ENCODE results near the gene GBP3.
"Not testable (repeated sequence)": the region's sequence is repeated elsewhere in the genome, so short reads cannot be mapped to it uniquely, and the experiment has no call there.

GRCh38 chr1:89046318-89047183, 23.9 kb upstream of the GBP3 start:
- TF ChIP-seq EZH2phosphoT487 (IDR thresholded peaks at IDR 0.05; ENCODE audit: borderline replicate concordance); CTCF (IDR thresholded peaks at IDR 0.05 in 2 of 3, conservative IDR thresholded peaks at IDR 0.05 in 1 of 3; ENCODE audit: borderline replicate concordance in 1 of 3, insufficient read depth in 1 of 3, low read depth in 2 of 3, low read length in 2 of 3); YY1 (IDR thresholded peaks at IDR 0.05; ENCODE audit: extremely low read depth, insufficient replicate concordance, low read depth, low read length); POLR2AphosphoS5 (IDR thresholded peaks at IDR 0.05; ENCODE audit: low read depth, low read length); POLR2A (IDR thresholded peaks at IDR 0.05; ENCODE audit: borderline replicate concordance, extremely low read depth, insufficient read depth, insufficient read length); CEBPB (IDR thresholded peaks at IDR 0.05; ENCODE audit: low read depth); RAD21 (IDR thresholded peaks at IDR 0.05; ENCODE audit: low read depth): not testable (repeated sequence)
- TF ChIP-seq, protein P1, sequence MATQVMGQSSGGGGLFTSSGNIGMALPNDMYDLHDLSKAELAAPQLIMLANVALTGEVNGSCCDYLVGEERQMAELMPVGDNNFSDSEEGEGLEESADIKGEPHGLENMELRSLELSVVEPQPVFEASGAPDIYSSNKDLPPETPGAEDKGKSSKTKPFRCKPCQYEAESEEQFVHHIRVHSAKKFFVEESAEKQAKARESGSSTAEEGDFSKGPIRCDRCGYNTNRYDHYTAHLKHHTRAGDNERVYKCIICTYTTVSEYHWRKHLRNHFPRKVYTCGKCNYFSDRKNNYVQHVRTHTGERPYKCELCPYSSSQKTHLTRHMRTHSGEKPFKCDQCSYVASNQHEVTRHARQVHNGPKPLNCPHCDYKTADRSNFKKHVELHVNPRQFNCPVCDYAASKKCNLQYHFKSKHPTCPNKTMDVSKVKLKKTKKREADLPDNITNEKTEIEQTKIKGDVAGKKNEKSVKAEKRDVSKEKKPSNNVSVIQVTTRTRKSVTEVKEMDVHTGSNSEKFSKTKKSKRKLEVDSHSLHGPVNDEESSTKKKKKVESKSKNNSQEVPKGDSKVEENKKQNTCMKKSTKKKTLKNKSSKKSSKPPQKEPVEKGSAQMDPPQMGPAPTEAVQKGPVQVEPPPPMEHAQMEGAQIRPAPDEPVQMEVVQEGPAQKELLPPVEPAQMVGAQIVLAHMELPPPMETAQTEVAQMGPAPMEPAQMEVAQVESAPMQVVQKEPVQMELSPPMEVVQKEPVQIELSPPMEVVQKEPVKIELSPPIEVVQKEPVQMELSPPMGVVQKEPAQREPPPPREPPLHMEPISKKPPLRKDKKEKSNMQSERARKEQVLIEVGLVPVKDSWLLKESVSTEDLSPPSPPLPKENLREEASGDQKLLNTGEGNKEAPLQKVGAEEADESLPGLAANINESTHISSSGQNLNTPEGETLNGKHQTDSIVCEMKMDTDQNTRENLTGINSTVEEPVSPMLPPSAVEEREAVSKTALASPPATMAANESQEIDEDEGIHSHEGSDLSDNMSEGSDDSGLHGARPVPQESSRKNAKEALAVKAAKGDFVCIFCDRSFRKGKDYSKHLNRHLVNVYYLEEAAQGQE (IDR thresholded peaks at IDR 0.05; ENCODE audit: low read depth): not testable (repeated sequence)

Measured in HCT116 (cell line).